ENCODE data around the gene PCSK6. TPM values are rescaled to one million over a fixed set of nuclear protein-coding genes. Genes with fewer than 3 reads are reported as not detected.

PCSK6 gene
- polyA plus RNA-seq, 3 donors, result 0.05 to 0.10 TPM; not detected in 1

- H3K79me2 ChIP-seq (ENCODE audit: insufficient read depth, low read length), result no peaks in the 10 kb centered on the region
- H4K20me1 ChIP-seq (ENCODE audit: insufficient read depth, low read length), result no peaks in the 10 kb centered on the region
- H3K9ac ChIP-seq (ENCODE audit: insufficient read depth, low read length, poor library complexity, severe bottlenecking), result no peak overlapping the region
- H3K27ac ChIP-seq (ENCODE audit: low read depth in 1 of 2, low read length in 2 of 2), result no peak overlapping the region
- no peak overlapping the region for H3K4me3 ChIP-seq (replicated peaks in 1 of 3; ENCODE audit: low read depth in 2 of 3, low read length in 3 of 3)
- intact Hi-C loops (cut with micrococcal nuclease), result no loop called here
- H3K36me3 ChIP-seq (replicated peaks in 1 of 2; ENCODE audit: control insufficient read depth in 1 of 2, insufficient read depth in 2 of 2, low read length in 2 of 2), result no peaks in the 10 kb centered on the region
- DNase-seq, result no peak
- no peaks in the 10 kb centered on the region for H3K27me3 ChIP-seq (ENCODE audit: control insufficient read depth in 2 of 2, insufficient read depth in 2 of 2, low read length in 2 of 2)
- no peak for TF ChIP-seq CTCF (IDR thresholded peaks at IDR 0.05)
- H3K36me3 Mint-ChIP-seq, result no peaks in the 10 kb centered on the region
- 96% methylated on average over 3 of the region's 3 CpGs for WGBS (ENCODE audit: insufficient coverage)
- no peak overlapping the region for H3K4me3 Mint-ChIP-seq
- no peak overlapping the region for H2AFZ ChIP-seq (ENCODE audit: insufficient read depth, low read depth, low read length, poor library complexity, severe bottlenecking)
- H3K4me1 ChIP-seq (ENCODE audit: control insufficient read depth in 1 of 2, insufficient read depth in 2 of 2, low read length in 2 of 2), result no peaks in the 10 kb centered on the region
- peaks cover 3% of the 10 kb centered on the region for H3K4me1 Mint-ChIP-seq
- no peaks in the 10 kb centered on the region for H3K9me3 ChIP-seq (replicated peaks in 1 of 2; ENCODE audit: control insufficient read depth in 1 of 2, insufficient read depth in 1 of 2, low read length in 2 of 2)
- peaks cover 0 to 4% (median 2%) of the 10 kb centered on the region in 7 donors for H3K9me3 Mint-ChIP-seq
- no peak overlapping the region for H3K4me2 ChIP-seq (replicated peaks; ENCODE audit: extremely low read depth, low read length, poor library complexity, severe bottlenecking)
- no peak overlapping the region for H3K27ac Mint-ChIP-seq
- peaks cover 0 to 9% (median 6%) of the 10 kb centered on the region in 3 donors for H3K27me3 Mint-ChIP-seq (ENCODE audit: low read depth in 3 of 3)
These were observed 48.7 kb upstream of the PCSK6 start for GRCh38 chr15:101538177-101538576.

- no peaks in the 10 kb centered on the region for H3K79me2 ChIP-seq (ENCODE audit: insufficient read depth, low read length)
- no peak overlapping the region for H3K27ac Mint-ChIP-seq
- no peak overlapping the region for H3K4me2 ChIP-seq (replicated peaks; ENCODE audit: extremely low read depth, low read length, poor library complexity, severe bottlenecking)
- intact Hi-C loops (cut with micrococcal nuclease), result no loop called here
- H4K20me1 ChIP-seq (ENCODE audit: insufficient read depth, low read length), result no peaks in the 10 kb centered on the region
- H3K27me3 Mint-ChIP-seq (ENCODE audit: low read depth in 3 of 3), result peaks cover 2 to 9% (median 5%) of the 10 kb centered on the region in 3 donors
- DNase-seq, result no peak
- H3K4me3 Mint-ChIP-seq, result no peak overlapping the region
- H3K4me1 Mint-ChIP-seq, result peaks cover 3% of the 10 kb centered on the region
- no peak overlapping the region for H3K27ac ChIP-seq (ENCODE audit: low read depth in 1 of 2, low read length in 2 of 2)
- H3K36me3 Mint-ChIP-seq, result no peaks in the 10 kb centered on the region
- peaks cover 0 to 4% (median 2%) of the 10 kb centered on the region in 7 donors for H3K9me3 Mint-ChIP-seq
- no peaks in the 10 kb centered on the region for H3K9me3 ChIP-seq (replicated peaks in 1 of 2; ENCODE audit: control insufficient read depth in 1 of 2, insufficient read depth in 1 of 2, low read length in 2 of 2)
- TF ChIP-seq CTCF (IDR thresholded peaks at IDR 0.05), result no peak
- H3K4me3 ChIP-seq (replicated peaks in 1 of 3; ENCODE audit: low read depth in 2 of 3, low read length in 3 of 3), result no peak overlapping the region
- 0% methylated on average over 1 of the region's 2 CpGs for WGBS (ENCODE audit: insufficient coverage)
- H3K36me3 ChIP-seq (replicated peaks in 1 of 2; ENCODE audit: control insufficient read depth in 1 of 2, insufficient read depth in 2 of 2, low read length in 2 of 2), result no peaks in the 10 kb centered on the region
- no peak overlapping the region for H2AFZ ChIP-seq (ENCODE audit: insufficient read depth, low read depth, low read length, poor library complexity, severe bottlenecking)
- no peaks in the 10 kb centered on the region for H3K4me1 ChIP-seq (ENCODE audit: control insufficient read depth in 1 of 2, insufficient read depth in 2 of 2, low read length in 2 of 2)
- no peak overlapping the region for H3K9ac ChIP-seq (ENCODE audit: insufficient read depth, low read length, poor library complexity, severe bottlenecking)
- no peaks in the 10 kb centered on the region for H3K27me3 ChIP-seq (ENCODE audit: control insufficient read depth in 2 of 2, insufficient read depth in 2 of 2, low read length in 2 of 2)
These were observed 48.1 kb upstream of the PCSK6 start for GRCh38 chr15:101537483-101538080.

Data from CD14-positive monocyte (primary cell).